Fibroblast of villous mesenchyme (primary cell): Measurements from ENCODE around the gene SUCO. TPM values are rescaled to one million over a fixed set of nuclear protein-coding genes. Genes with fewer than 3 reads are reported as not detected.
A peak's percentile ranks its signal among the peaks of the same experiment; 100 is the strongest.

Source experiments
- DNase-seq: peaks from one replicate; pipeline ENCODE4 v3.0.0-alpha.2; 2010; ENCODE audit warnings: low read depth
- H3K4me3 ChIP-seq: 2 replicates; pipeline ENCODE4 v1.5.1; 2011; ENCODE audit warnings: low read depth, mild to moderate bottlenecking, low read length
- total RNA-seq: library from RNA; depleted of rRNA; stranded (reverse); fragments of >200 nt; gene quantifications from 2 replicates; pipeline ENCODE4 v1.2.3, GENCODE V29; 2012
- TF ChIP-seq, protein P1 (sequence below): IDR thresholded peaks from 2 replicates; pipeline ENCODE4 v1.5.1; 2012; ENCODE audit warnings: low read depth, mild to moderate bottlenecking, low read length; ENCODE audit not compliant: insufficient read depth

The SUCO gene
- total RNA-seq, 1 donor = 56.1 TPM

GRCh38 chr1:172515436-172515835 is 17.5 kb upstream of the SUCO start:
- H3K4me3 ChIP-seq = no peak overlapping the region
- DNase-seq = no peak
- TF ChIP-seq, protein P1, sequence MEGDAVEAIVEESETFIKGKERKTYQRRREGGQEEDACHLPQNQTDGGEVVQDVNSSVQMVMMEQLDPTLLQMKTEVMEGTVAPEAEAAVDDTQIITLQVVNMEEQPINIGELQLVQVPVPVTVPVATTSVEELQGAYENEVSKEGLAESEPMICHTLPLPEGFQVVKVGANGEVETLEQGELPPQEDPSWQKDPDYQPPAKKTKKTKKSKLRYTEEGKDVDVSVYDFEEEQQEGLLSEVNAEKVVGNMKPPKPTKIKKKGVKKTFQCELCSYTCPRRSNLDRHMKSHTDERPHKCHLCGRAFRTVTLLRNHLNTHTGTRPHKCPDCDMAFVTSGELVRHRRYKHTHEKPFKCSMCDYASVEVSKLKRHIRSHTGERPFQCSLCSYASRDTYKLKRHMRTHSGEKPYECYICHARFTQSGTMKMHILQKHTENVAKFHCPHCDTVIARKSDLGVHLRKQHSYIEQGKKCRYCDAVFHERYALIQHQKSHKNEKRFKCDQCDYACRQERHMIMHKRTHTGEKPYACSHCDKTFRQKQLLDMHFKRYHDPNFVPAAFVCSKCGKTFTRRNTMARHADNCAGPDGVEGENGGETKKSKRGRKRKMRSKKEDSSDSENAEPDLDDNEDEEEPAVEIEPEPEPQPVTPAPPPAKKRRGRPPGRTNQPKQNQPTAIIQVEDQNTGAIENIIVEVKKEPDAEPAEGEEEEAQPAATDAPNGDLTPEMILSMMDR = no peak

DNA sequence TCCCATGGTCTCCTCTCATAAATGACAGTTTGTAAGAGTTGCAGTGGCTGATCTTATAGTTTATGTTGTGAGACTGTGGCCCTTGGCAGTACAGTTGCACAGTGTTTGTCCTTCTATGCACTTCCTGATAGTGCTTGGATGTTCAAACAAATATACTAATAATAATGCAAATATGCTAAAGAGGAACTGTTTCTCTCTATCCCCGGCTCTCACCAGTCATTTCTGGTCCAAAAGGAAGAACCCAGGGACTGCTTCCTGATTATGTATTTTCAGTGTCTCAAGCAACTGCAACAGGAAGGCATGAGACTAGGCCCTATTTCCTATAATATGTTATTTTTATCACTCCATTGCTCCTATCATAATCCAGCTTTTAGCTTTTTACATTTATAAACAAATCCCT is 17.0 kb upstream of the SUCO start:
- no peak for DNase-seq

DNA sequence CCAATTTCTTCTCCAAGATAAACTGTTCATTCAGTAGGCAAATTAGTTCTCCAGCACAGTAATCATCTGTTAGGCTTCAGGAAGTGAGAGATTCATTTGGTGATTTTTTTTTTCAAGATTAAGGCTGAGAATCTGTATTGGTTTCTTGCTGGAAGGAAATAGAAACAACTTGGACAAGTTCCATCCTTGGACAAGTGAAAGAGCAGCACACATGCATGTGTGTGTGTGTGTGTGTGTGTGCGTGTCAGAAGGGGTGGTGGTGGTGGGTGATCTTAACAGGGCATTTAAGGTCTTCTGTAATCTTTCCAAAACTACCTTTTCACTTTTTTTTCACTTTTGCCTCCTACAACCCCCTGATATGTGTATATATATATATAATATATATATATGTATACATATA is 15.9 kb upstream of the SUCO start:
- no peak for DNase-seq
- H3K4me3 ChIP-seq = no peak overlapping the region
- TF ChIP-seq, protein P1 = no peak

More for the DNA sequence above, 17.0 kb upstream of the SUCO start:
- TF ChIP-seq, protein P1 = no peak
- no peak overlapping the region for H3K4me3 ChIP-seq

GRCh38 chr1:172517545-172517944 is 15.4 kb upstream of the SUCO start:
- TF ChIP-seq, protein P1 = no peak
- no peak overlapping the region for H3K4me3 ChIP-seq
- no peak for DNase-seq

- TF ChIP-seq, protein P1 = no peak
- H3K4me3 ChIP-seq = no peak overlapping the region
- no peak for DNase-seq
Observed at GRCh38 chr1:172529304-172529703, 3.6 kb upstream of the SUCO start.

GRCh38 chr1:172530000-172530399 is 3.0 kb upstream of the SUCO start:
- no peak for DNase-seq
- TF ChIP-seq, protein P1 = no peak
- H3K4me3 ChIP-seq = no peak overlapping the region

GRCh38 chr1:172531412-172532182 is 1.4 kb upstream of the SUCO start:
- no peak for DNase-seq
- TF ChIP-seq, protein P1 = no peak
- H3K4me3 ChIP-seq = peak overlapping the region; percentile 94
